Epithelial cell of proximal tubule (primary cell): ENCODE measurements around the gene OR7D2. TPM values are rescaled to one million over a fixed set of nuclear protein-coding genes. Genes with fewer than 3 reads are reported as not detected.

Experiments used
- DNase-seq: peaks from one replicate; pipeline ENCODE4 v3.0.0-alpha.2; 2011; ENCODE audit warnings: low read depth
- H3K4me3 ChIP-seq: 2 replicates; pipeline ENCODE4 v1.5.1; 2011; ENCODE audit warnings: low read depth, mild to moderate bottlenecking, low read length
- CTCF ChIP-seq: conservative IDR thresholded peaks from 2 replicates; pipeline ENCODE4 v1.5.1; 2012; ENCODE audit warnings: low read depth, mild to moderate bottlenecking, low read length
- total RNA-seq: library from RNA; depleted of rRNA; stranded (reverse); fragments of >200 nt; gene quantifications from 2 replicates; pipeline ENCODE4 v1.2.3, GENCODE V29; 2015

OR7D2 gene
- total RNA-seq, 1 donor from 2014 or later, result 0.12 TPM

- no peak overlapping the region for H3K4me3 ChIP-seq
- no peak for DNase-seq
- no peak for TF ChIP-seq CTCF
These were observed 30.1 kb upstream of the OR7D2 start for GRCh38 chr19:9148697-9149096.

GRCh38 chr19:9149997-9150396 lies 28.8 kb upstream of the OR7D2 start:
- TF ChIP-seq CTCF, result no peak
- DNase-seq, result no peak

GRCh38 chr19:9150650-9151049 lies 28.1 kb upstream of the OR7D2 start:
- DNase-seq, result no peak
- no peak for TF ChIP-seq CTCF
- H3K4me3 ChIP-seq, result no peak overlapping the region

More at GRCh38 chr19:9149997-9150396, 28.8 kb upstream of the OR7D2 start:
- H3K4me3 ChIP-seq, result no peak overlapping the region

- no peak for TF ChIP-seq CTCF
These were observed 27.4 kb upstream of the OR7D2 start for GRCh38 chr19:9151367-9151766.

GRCh38 chr19:9155591-9155990 lies 23.2 kb upstream of the OR7D2 start:
- H3K4me3 ChIP-seq, result no peak overlapping the region
- TF ChIP-seq CTCF, result no peak
- no peak for DNase-seq

More at GRCh38 chr19:9151367-9151766, 27.4 kb upstream of the OR7D2 start:
- no peak overlapping the region for H3K4me3 ChIP-seq
- no peak for DNase-seq

GRCh38 chr19:9156304-9156703 lies 22.5 kb upstream of the OR7D2 start:
- no peak for DNase-seq
- H3K4me3 ChIP-seq, result no peak overlapping the region
- no peak for TF ChIP-seq CTCF

GRCh38 chr19:9159891-9160290 lies 18.9 kb upstream of the OR7D2 start:
- no peak for TF ChIP-seq CTCF
- H3K4me3 ChIP-seq, result no peak overlapping the region
- DNase-seq, result no peak
